T-helper 2 cell treated with Interferon-gamma antibody and Interleukin-4, amounts not matched to agents 5 μg/mL and 100 μg/mL, for 36 hours (primary cell): ENCODE data around the gene MAJIN.
A peak's percentile ranks its signal among the peaks of the same experiment; 100 is the strongest.
"Not testable (repeated sequence)": the region's sequence is repeated elsewhere in the genome, so short reads cannot be mapped to it uniquely, and the experiment has no call there.

Experiments
- DNase-seq: peaks from one replicate; pipeline ENCODE4 v3.0.0; 2021; ENCODE audit warnings: low spot score
- H3K27ac Mint-ChIP-seq: one replicate; pipeline ENCODE4 v1.8.0; 2021; ENCODE audit warnings: mild to moderate bottlenecking, mixed read lengths
- H3K27me3 Mint-ChIP-seq: one replicate; pipeline ENCODE4 v1.8.0; 2021; ENCODE audit warnings: low read depth, mixed read lengths
- H3K36me3 Mint-ChIP-seq: one replicate; pipeline ENCODE4 v1.8.0; 2021; ENCODE audit warnings: low read depth, mixed read lengths
- H3K4me1 Mint-ChIP-seq: one replicate; pipeline ENCODE4 v1.8.0; 2021; ENCODE audit warnings: low read depth, mixed read lengths
- H3K4me3 Mint-ChIP-seq: one replicate; pipeline ENCODE4 v1.8.0; 2022; ENCODE audit warnings: mild to moderate bottlenecking, moderate library complexity, mixed read lengths
- H3K9me3 Mint-ChIP-seq: one replicate; pipeline ENCODE4 v1.8.0; 2021; ENCODE audit warnings: mixed read lengths

The MAJIN gene

GRCh38 chr11:65002706-65003105 is 30.8 kb upstream of the MAJIN start:
- H3K9me3 Mint-ChIP-seq: no peaks in the 10 kb centered on the region
- no peak for DNase-seq
- H3K36me3 Mint-ChIP-seq: no peaks in the 10 kb centered on the region
- H3K27me3 Mint-ChIP-seq: no peaks in the 10 kb centered on the region
- peaks cover 10% of the 10 kb centered on the region for H3K4me1 Mint-ChIP-seq
- H3K4me3 Mint-ChIP-seq: no peak overlapping the region
- no peak overlapping the region for H3K27ac Mint-ChIP-seq

- Mint-ChIP-seq H3K9me3 (no peaks in the 10 kb centered on the region), H3K27ac (no peak overlapping the region), H3K36me3 (no peaks in the 10 kb centered on the region), H3K4me1 (peaks cover 20% of the 10 kb centered on the region), H3K4me3 (no peak overlapping the region), H3K27me3 (no peaks in the 10 kb centered on the region)
- no peak for DNase-seq
These were observed 27.6 kb upstream of the MAJIN start for GRCh38 chr11:64999478-64999877.

- no peak for DNase-seq
- Mint-ChIP-seq H3K4me3 (peak overlapping the region; percentile 71), H3K36me3 (no peaks in the 10 kb centered on the region), H3K27ac (peak overlapping the region; percentile 58), H3K27me3 (no peaks in the 10 kb centered on the region), H3K9me3 (no peaks in the 10 kb centered on the region), H3K4me1 (peaks cover 20% of the 10 kb centered on the region)
These were observed 27.0 kb upstream of the MAJIN start for GRCh38 chr11:64998690-64999431.

- H3K36me3 Mint-ChIP-seq: no peaks in the 10 kb centered on the region
These were observed 26.2 kb upstream of the MAJIN start for GRCh38 chr11:64998141-64998540.

GRCh38 chr11:64996710-64997380 is 24.9 kb upstream of the MAJIN start, which contains the start of gene BATF2:
BATF2 (minus strand) TSS chr11:64996971; CDS start chr11:64996914, 57 bp downstream.
- peak within 1 kb of the TSS; percentile 31 for H3K27ac Mint-ChIP-seq
- H3K27me3 Mint-ChIP-seq: no peaks in the 10 kb centered on the region
- no peaks in the 10 kb centered on the region for H3K9me3 Mint-ChIP-seq
- no peak within 1 kb of the TSS for H3K4me3 Mint-ChIP-seq
- H3K4me1 Mint-ChIP-seq: peaks cover 20% of the 10 kb centered on the region
- H3K36me3 Mint-ChIP-seq: no peaks in the 10 kb centered on the region
- no peak for DNase-seq

More at GRCh38 chr11:64998141-64998540, 26.2 kb upstream of the MAJIN start:
- no peak for DNase-seq
- peak overlapping the region; percentile 71 for H3K4me3 Mint-ChIP-seq
- no peaks in the 10 kb centered on the region for H3K27me3 Mint-ChIP-seq
- no peaks in the 10 kb centered on the region for H3K9me3 Mint-ChIP-seq
- peak overlapping the region; percentile 58 for H3K27ac Mint-ChIP-seq
- H3K4me1 Mint-ChIP-seq: peaks cover 20% of the 10 kb centered on the region

DNA sequence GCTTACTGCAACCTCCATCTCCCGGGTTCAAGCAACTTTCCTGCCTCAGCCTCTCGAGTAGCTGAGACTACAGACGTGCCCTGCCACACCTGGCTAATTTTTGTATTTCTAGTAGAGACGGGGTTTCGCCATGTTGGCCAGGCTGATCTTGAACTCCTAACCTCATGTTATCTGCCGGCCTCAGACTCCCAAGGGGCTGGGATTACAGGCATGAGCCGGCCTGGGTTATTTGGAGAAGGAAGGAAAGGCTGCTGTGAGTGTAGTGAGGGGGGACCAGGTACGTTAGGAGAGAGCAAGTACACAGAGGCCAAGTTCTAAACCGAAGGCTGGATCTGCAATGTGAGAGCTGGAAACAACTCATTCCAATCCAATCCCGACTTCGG is 24.4 kb upstream of the MAJIN start:
- H3K36me3 Mint-ChIP-seq: no peaks in the 10 kb centered on the region
- no peak for DNase-seq

DNA sequence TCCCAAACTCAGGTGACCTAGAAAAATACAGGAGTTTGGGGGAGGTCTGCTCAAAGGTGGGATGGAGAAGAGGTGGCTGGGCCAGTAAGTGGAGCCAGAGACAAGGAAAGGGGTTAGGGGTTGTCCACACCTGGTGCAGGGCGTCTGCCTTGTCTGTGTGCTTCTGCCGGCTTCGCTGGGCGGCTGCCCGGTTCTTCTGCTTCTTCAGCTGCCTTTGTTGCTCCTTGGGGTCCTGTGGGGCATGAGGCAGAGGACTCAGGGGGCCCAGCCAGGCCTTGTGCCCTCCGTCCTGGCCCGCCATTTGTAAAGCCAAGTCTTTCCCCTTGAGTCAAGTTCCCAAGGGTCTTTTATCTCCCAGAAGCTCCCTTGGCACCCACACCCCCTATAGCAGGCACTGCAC is 22.4 kb upstream of the MAJIN start:
- Mint-ChIP-seq H3K27ac (no peak overlapping the region), H3K9me3 (no peaks in the 10 kb centered on the region), H3K4me3 (no peak overlapping the region), H3K4me1 (peaks cover 22% of the 10 kb centered on the region), H3K27me3 (no peaks in the 10 kb centered on the region), H3K36me3 (no peaks in the 10 kb centered on the region)
- DNase-seq: no peak

More for the DNA sequence above, 24.4 kb upstream of the MAJIN start:
- H3K4me3 Mint-ChIP-seq: no peak overlapping the region
- H3K9me3 Mint-ChIP-seq: no peaks in the 10 kb centered on the region
- no peak overlapping the region for H3K27ac Mint-ChIP-seq
- H3K4me1 Mint-ChIP-seq: peaks cover 20% of the 10 kb centered on the region
- no peaks in the 10 kb centered on the region for H3K27me3 Mint-ChIP-seq

- Mint-ChIP-seq H3K36me3 (no peaks in the 10 kb centered on the region), H3K4me3 (no peak overlapping the region), H3K9me3 (no peaks in the 10 kb centered on the region), H3K27me3 (no peaks in the 10 kb centered on the region), H3K27ac (no peak overlapping the region), H3K4me1 (peaks cover 2% of the 10 kb centered on the region)
- DNase-seq: no peak
These were observed 18.5 kb upstream of the MAJIN start for GRCh38 chr11:64990222-64990923.

- H3K9me3 Mint-ChIP-seq: no peaks in the 10 kb centered on the region
- DNase-seq: no peak
These were observed 17.5 kb upstream of the MAJIN start for GRCh38 chr11:64989416-64989815.

GRCh38 chr11:64987998-64988854 is 16.3 kb upstream of the MAJIN start:
- Mint-ChIP-seq H3K4me3 (no peak overlapping the region), H3K4me1 (peaks cover 2% of the 10 kb centered on the region), H3K36me3 (no peaks in the 10 kb centered on the region), H3K9me3 (no peaks in the 10 kb centered on the region), H3K27me3 (no peaks in the 10 kb centered on the region), H3K27ac (peak overlapping the region; percentile 31)
- no peak for DNase-seq

More at GRCh38 chr11:64989416-64989815, 17.5 kb upstream of the MAJIN start:
- H3K4me3 Mint-ChIP-seq: no peak overlapping the region
- H3K27ac Mint-ChIP-seq: no peak overlapping the region
- H3K4me1 Mint-ChIP-seq: peaks cover 2% of the 10 kb centered on the region
- H3K27me3 Mint-ChIP-seq: no peaks in the 10 kb centered on the region
- H3K36me3 Mint-ChIP-seq: no peaks in the 10 kb centered on the region

- H3K4me1 Mint-ChIP-seq, H3K36me3 Mint-ChIP-seq, H3K4me3 Mint-ChIP-seq, H3K27ac Mint-ChIP-seq, H3K27me3 Mint-ChIP-seq, H3K9me3 Mint-ChIP-seq, DNase-seq: not testable (repeated sequence)
These were observed 11.4 kb upstream of the MAJIN start for GRCh38 chr11:64983339-64983738.

GRCh38 chr11:64976651-64977050 is 4.7 kb upstream of the MAJIN start:
- no peaks in the 10 kb centered on the region for H3K27me3 Mint-ChIP-seq
- no peaks in the 10 kb centered on the region for H3K9me3 Mint-ChIP-seq

DNA sequence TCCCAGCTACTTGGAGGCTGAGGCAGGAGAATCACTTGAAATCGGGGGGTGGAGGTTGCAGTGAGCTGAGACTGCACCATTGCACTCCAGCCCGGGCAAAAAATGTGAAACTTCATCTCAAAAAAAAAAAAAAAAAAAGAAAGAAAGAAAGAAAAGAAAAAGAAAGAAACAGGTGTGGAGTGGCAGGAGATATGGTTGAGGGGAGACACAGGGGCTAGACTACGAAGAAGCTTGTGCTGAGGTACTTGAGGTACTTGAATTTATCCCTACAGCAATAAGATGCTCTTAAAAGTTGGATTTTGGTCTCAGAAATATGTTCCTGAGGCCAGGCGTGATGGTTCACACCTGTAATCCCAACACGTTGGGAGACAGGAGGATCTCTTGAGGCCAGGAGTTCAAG is 2.2 kb upstream of the MAJIN start:
- Mint-ChIP-seq H3K27me3 (no peaks in the 10 kb centered on the region), H3K36me3 (no peaks in the 10 kb centered on the region), H3K27ac (no peak overlapping the region), H3K9me3 (no peaks in the 10 kb centered on the region), H3K4me1 (peaks cover 7% of the 10 kb centered on the region), H3K4me3 (no peak overlapping the region)
- no peak for DNase-seq

More at GRCh38 chr11:64976651-64977050, 4.7 kb upstream of the MAJIN start:
- DNase-seq: no peak
- H3K27ac Mint-ChIP-seq: no peak overlapping the region
- no peaks in the 10 kb centered on the region for H3K36me3 Mint-ChIP-seq
- H3K4me3 Mint-ChIP-seq: no peak overlapping the region
- no peaks in the 10 kb centered on the region for H3K4me1 Mint-ChIP-seq
